Hepatocyte (in vitro differentiated cells): ENCODE measurements around the gene PIP.
"Not testable (repeated sequence)": the region's sequence is repeated elsewhere in the genome, so short reads cannot be mapped to it uniquely, and the experiment has no call there.

Source experiments
- CTCF ChIP-seq: fragments of 200-600 bp; sonication (generic); IDR thresholded peaks from 2 replicates; pipeline ENCODE4 v1.5.1; 2016; ENCODE audit warnings: antibody characterized with exemption, mild to moderate bottlenecking; ENCODE audit not compliant: poor library complexity
- EZH2 ChIP-seq: fragments of 200-600 bp; sonication (generic); IDR thresholded peaks from 2 replicates; pipeline ENCODE4 v1.6.1; 2016; ENCODE audit warnings: antibody characterized with exemption, mild to moderate bottlenecking, borderline replicate concordance
- EZH2phosphoT487 ChIP-seq: fragments of 200-600 bp; sonication (generic); IDR thresholded peaks from one replicate; pipeline ENCODE4 v1.6.1; 2018; ENCODE audit warnings: antibody characterized with exemption, mild to moderate bottlenecking, low read depth, moderate library complexity; ENCODE audit not compliant: unreplicated experiment, severe bottlenecking

GRCh38 chr7:143150696-143151095 is 18.8 kb downstream of the PIP start:
- TF ChIP-seq EZH2phosphoT487, CTCF, EZH2: not testable (repeated sequence)
